ENCODE measurements around the gene SSBP3.

The SSBP3 gene

GRCh38 chr1:54304518-54304917 lies 101.7 kb downstream of the SSBP3 start:
- no peak for DNase-seq (ENCODE audit: low spot score)
- TF ChIP-seq, protein P1, sequence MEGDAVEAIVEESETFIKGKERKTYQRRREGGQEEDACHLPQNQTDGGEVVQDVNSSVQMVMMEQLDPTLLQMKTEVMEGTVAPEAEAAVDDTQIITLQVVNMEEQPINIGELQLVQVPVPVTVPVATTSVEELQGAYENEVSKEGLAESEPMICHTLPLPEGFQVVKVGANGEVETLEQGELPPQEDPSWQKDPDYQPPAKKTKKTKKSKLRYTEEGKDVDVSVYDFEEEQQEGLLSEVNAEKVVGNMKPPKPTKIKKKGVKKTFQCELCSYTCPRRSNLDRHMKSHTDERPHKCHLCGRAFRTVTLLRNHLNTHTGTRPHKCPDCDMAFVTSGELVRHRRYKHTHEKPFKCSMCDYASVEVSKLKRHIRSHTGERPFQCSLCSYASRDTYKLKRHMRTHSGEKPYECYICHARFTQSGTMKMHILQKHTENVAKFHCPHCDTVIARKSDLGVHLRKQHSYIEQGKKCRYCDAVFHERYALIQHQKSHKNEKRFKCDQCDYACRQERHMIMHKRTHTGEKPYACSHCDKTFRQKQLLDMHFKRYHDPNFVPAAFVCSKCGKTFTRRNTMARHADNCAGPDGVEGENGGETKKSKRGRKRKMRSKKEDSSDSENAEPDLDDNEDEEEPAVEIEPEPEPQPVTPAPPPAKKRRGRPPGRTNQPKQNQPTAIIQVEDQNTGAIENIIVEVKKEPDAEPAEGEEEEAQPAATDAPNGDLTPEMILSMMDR (IDR thresholded peaks at IDR 0.05; ENCODE audit: borderline replicate concordance, control extremely low read depth, extremely low read depth, insufficient read depth, missing control alignments): no peak
- in situ Hi-C loops (cut with MboI; ENCODE audit: low sequenced_read_pairs, unreplicated experiment): no loop called here

- TF ChIP-seq, protein P1 (IDR thresholded peaks at IDR 0.05; ENCODE audit: borderline replicate concordance, control extremely low read depth, extremely low read depth, insufficient read depth, missing control alignments): no peak
- no peak for DNase-seq (ENCODE audit: low spot score)
- in situ Hi-C loops (cut with MboI; ENCODE audit: low sequenced_read_pairs, unreplicated experiment): no loop called here
Measured at GRCh38 chr1:54302951-54303843, 103.0 kb downstream of the SSBP3 start.

GRCh38 chr1:54302549-54302948 lies 103.6 kb downstream of the SSBP3 start:
- TF ChIP-seq, protein P1 (IDR thresholded peaks at IDR 0.05; ENCODE audit: borderline replicate concordance, control extremely low read depth, extremely low read depth, insufficient read depth, missing control alignments): no peak
- no peak for DNase-seq (ENCODE audit: low spot score)
- in situ Hi-C loops (cut with MboI; ENCODE audit: low sequenced_read_pairs, unreplicated experiment): no loop called here

DNA sequence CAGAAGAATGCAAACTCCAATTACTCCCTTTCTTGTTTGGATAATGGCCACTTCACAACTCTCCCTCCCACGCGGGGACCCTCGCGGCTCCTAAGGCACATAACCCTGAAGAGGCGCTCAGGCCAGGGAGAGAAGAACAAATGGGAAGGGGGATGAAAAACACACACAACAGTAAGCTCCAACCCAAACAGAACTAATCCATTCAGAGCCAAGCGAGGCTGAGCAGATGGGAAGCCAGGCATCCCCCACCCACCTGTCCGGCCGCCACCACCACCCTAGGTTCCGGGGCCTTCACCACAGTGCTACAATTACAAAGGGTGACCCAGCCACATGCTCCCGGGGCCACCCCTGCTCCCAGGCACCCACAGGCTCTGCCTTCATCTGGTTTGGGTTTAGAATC lies 104.7 kb downstream of the SSBP3 start:
- TF ChIP-seq, protein P1 (IDR thresholded peaks at IDR 0.05; ENCODE audit: borderline replicate concordance, control extremely low read depth, extremely low read depth, insufficient read depth, missing control alignments): no peak
- in situ Hi-C loops (cut with MboI; ENCODE audit: low sequenced_read_pairs, unreplicated experiment): no loop called here
- DNase-seq (ENCODE audit: low spot score): no peak

DNA sequence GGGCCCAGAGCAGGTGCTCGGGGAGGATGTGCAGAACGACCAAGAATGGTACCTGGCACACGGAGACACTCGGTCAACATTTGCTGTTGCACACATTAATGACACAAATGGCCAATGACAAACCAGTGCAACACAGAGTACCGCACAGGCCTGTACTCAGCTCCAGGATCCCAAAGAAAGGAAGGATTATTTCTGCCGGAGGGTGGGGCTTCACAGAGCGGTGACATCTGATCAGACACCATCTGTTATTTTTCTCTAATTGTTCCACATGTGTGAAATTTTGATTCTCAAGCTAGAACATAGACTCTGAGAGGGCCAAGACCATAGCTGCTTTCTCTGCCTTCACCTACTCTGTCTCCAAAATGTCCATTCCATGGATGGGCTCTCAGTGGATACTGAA lies 105.8 kb downstream of the SSBP3 start:
- in situ Hi-C loops (cut with MboI; ENCODE audit: low sequenced_read_pairs, unreplicated experiment): no loop called here
- no peak for DNase-seq (ENCODE audit: low spot score)
- TF ChIP-seq, protein P1 (IDR thresholded peaks at IDR 0.05; ENCODE audit: borderline replicate concordance, control extremely low read depth, extremely low read depth, insufficient read depth, missing control alignments): no peak

GRCh38 chr1:54299037-54299436 lies 107.2 kb downstream of the SSBP3 start:
- TF ChIP-seq, protein P1 (IDR thresholded peaks at IDR 0.05; ENCODE audit: borderline replicate concordance, control extremely low read depth, extremely low read depth, insufficient read depth, missing control alignments): no peak
- in situ Hi-C loops (cut with MboI; ENCODE audit: low sequenced_read_pairs, unreplicated experiment): no loop called here
- DNase-seq (ENCODE audit: low spot score): no peak

Measured in GM13976 (cell line).